IMR-90 (cell line): Measurements from ENCODE around the gene RNF17. TPM values are rescaled to one million over a fixed set of nuclear protein-coding genes. Genes with fewer than 3 reads are reported as not detected.

ENCODE experiments used
- ATAC-seq: fragments of 200-7000 bp; cut with Tn5 transposase; 2 replicates; pipeline ENCODE4 v1.9.1; 2020; ENCODE audit warnings: low read depth, mild to moderate bottlenecking, moderate library complexity
- BruUV-seq: library from RNA; stranded (reverse); fragments of 400-500 nt; replicated peaks from 2 replicates; lab custom pipeline; 2021; lab: Mats Ljungman, UMichigan
- CTCF ChIA-PET: fragments of 300-600 bp; formaldehyde crosslinking; extraction: SDS; loops from one replicate; lab custom pipeline; 2021; ENCODE audit warnings: antibody characterized with exemption; lab: Yijun Ruan, JAX
- POLR2A ChIA-PET: fragments of 300-600 bp; sonication (Branson Sonifier 250); formaldehyde crosslinking; loops from one replicate; lab custom pipeline; 2022; ENCODE audit warnings: antibody characterized with exemption; ENCODE audit not compliant: unreplicated experiment; lab: Charles Lee
- DNase-seq: peaks from one replicate; pipeline ENCODE4 v3.0.0; 2013
- H2AFZ ChIP-seq: replicated peaks from 2 replicates; pipeline ENCODE3; 2013; ENCODE audit warnings: low read length, mild to moderate bottlenecking; ENCODE audit not compliant: poor library complexity
- H2AK5ac ChIP-seq: 2 replicates; pipeline ENCODE4 v1.6.1; 2013; ENCODE audit warnings: low read depth, low read length, inconsistent platforms
- H2AK9ac ChIP-seq: replicated peaks from 2 replicates; pipeline ENCODE3; 2013; ENCODE audit warnings: mild to moderate bottlenecking, low read depth, low read length, moderate library complexity; ENCODE audit not compliant: poor library complexity
- H2BK120ac ChIP-seq: 2 replicates; pipeline ENCODE4 v1.6.1; 2013; ENCODE audit warnings: low read depth, low read length, inconsistent platforms
- H2BK15ac ChIP-seq: 3 replicates; pipeline ENCODE4 v1.6.1; 2013; ENCODE audit warnings: low read depth, low read length, inconsistent platforms
- H2BK20ac ChIP-seq: 2 replicates; pipeline ENCODE4 v1.6.1; 2013; ENCODE audit warnings: low read depth, mild to moderate bottlenecking, inconsistent platforms, low read length, moderate library complexity
- H2BK5ac ChIP-seq: 2 replicates; pipeline ENCODE4 v1.6.1; 2013; ENCODE audit warnings: mild to moderate bottlenecking, low read depth, low read length, inconsistent platforms; ENCODE audit not compliant: poor library complexity, severe bottlenecking
- H3K14ac ChIP-seq: replicated peaks from 2 replicates; pipeline ENCODE4 v1.6.1; 2013; ENCODE audit warnings: low read depth, low read length, inconsistent platforms
- H3K18ac ChIP-seq: 2 replicates; pipeline ENCODE4 v1.6.1; 2013; ENCODE audit warnings: low read depth, low read length, control low read depth
- H3K23ac ChIP-seq: 2 replicates; pipeline ENCODE4 v1.6.1; 2013; ENCODE audit warnings: low read depth, low read length, inconsistent platforms
- H3K27ac ChIP-seq: 2 replicates; pipeline ENCODE4 v1.5.1; 2013; ENCODE audit warnings: mild to moderate bottlenecking, control low read depth, low read length; ENCODE audit not compliant: insufficient read depth
- H3K27me3 ChIP-seq: 2 replicates; pipeline ENCODE4 v1.6.1; 2013; ENCODE audit warnings: low read length; ENCODE audit not compliant: control insufficient read depth, insufficient read depth
- H3K36me3 ChIP-seq: 2 replicates; pipeline ENCODE4 v1.6.1; 2013; ENCODE audit warnings: low read length, mixed read lengths; ENCODE audit not compliant: control insufficient read depth, insufficient read depth
- H3K4ac ChIP-seq: 2 replicates; pipeline ENCODE4 v1.6.1; 2013; ENCODE audit warnings: low read depth, low read length, inconsistent platforms
- H3K4me1 ChIP-seq: 2 replicates; pipeline ENCODE4 v1.6.1; 2013; ENCODE audit warnings: low read length, mixed read lengths; ENCODE audit not compliant: control insufficient read depth, insufficient read depth
- H3K4me2 ChIP-seq: 2 replicates; pipeline ENCODE4 v1.6.1; 2013; ENCODE audit warnings: low read depth, mild to moderate bottlenecking, control low read depth, low read length, moderate library complexity
- H3K4me3 ChIP-seq: 2 replicates; pipeline ENCODE4 v1.5.1; 2013; ENCODE audit warnings: low read depth, mild to moderate bottlenecking, control low read depth, low read length, moderate library complexity; ENCODE audit not compliant: insufficient read depth
- H3K56ac ChIP-seq: 2 replicates; pipeline ENCODE4 v1.6.1; 2013; ENCODE audit warnings: low read length, inconsistent platforms; ENCODE audit not compliant: insufficient read depth; ENCODE audit errors: extremely low read depth
- H3K79me1 ChIP-seq, 2 experiments: 2 replicates each; pipeline ENCODE4 v1.6.1; 2013; ENCODE audit warnings: low read length in 2 of 2, inconsistent platforms in 1 of 2, low read depth in 1 of 2
- H3K9ac ChIP-seq: 2 replicates; pipeline ENCODE4 v1.6.1; 2013; ENCODE audit warnings: low read depth, low read length, control low read depth
- H3K9me1 ChIP-seq: 2 replicates; pipeline ENCODE4 v1.6.1; 2013; ENCODE audit warnings: low read length, inconsistent platforms; ENCODE audit not compliant: insufficient read depth
- H3K9me3 ChIP-seq: 2 replicates; pipeline ENCODE4 v1.6.1; 2013; ENCODE audit warnings: low read length; ENCODE audit not compliant: control insufficient read depth, insufficient read depth
- H4K20me1 ChIP-seq: 2 replicates; pipeline ENCODE4 v1.6.1; 2013; ENCODE audit warnings: low read length, inconsistent platforms; ENCODE audit not compliant: insufficient read depth
- H4K5ac ChIP-seq: 2 replicates; pipeline ENCODE4 v1.6.1; 2013; ENCODE audit warnings: mild to moderate bottlenecking, low read depth, low read length, control low read depth
- H4K8ac ChIP-seq, 2 experiments: 2 replicates each; pipeline ENCODE4 v1.6.1; 2013; ENCODE audit warnings: low read depth in 2 of 2, low read length in 2 of 2, control low read depth in 1 of 2, inconsistent platforms in 1 of 2
- H4K91ac ChIP-seq: 2 replicates; pipeline ENCODE4 v1.6.1; 2013; ENCODE audit warnings: low read depth, low read length, inconsistent platforms; ENCODE audit not compliant: insufficient read depth
- BHLHE40 ChIP-seq: fragments of 150-350 bp; IDR thresholded peaks from 2 replicates; pipeline ENCODE4 v1.6.1; 2016; ENCODE audit warnings: mild to moderate bottlenecking, low read depth, low read length
- CEBPB ChIP-seq: IDR thresholded peaks from 2 replicates; pipeline ENCODE4 v1.6.1; 2012; ENCODE audit warnings: low read depth, low read length, improper control_type of control experiment
- CHD1 ChIP-seq: IDR thresholded peaks from 2 replicates; pipeline ENCODE4 v1.6.1; 2012; ENCODE audit warnings: low read depth, low read length, improper control_type of control experiment
- FOS ChIP-seq: fragments of 150-350 bp; IDR thresholded peaks from 2 replicates; pipeline ENCODE4 v1.6.1; 2016; ENCODE audit warnings: low read depth, low read length
- MAFK ChIP-seq: IDR thresholded peaks from 2 replicates; pipeline ENCODE4 v1.6.1; 2012; ENCODE audit warnings: low read depth, low read length, improper control_type of control experiment
- MAZ ChIP-seq: IDR thresholded peaks from 2 replicates; pipeline ENCODE4 v1.6.1; 2012; ENCODE audit warnings: low read depth, mild to moderate bottlenecking, low read length, improper control_type of control experiment, moderate library complexity, borderline replicate concordance
- MXI1 ChIP-seq: IDR thresholded peaks from 2 replicates; pipeline ENCODE4 v1.6.1; 2012; ENCODE audit warnings: low read depth, mild to moderate bottlenecking, low read length, moderate library complexity, borderline replicate concordance
- NFE2L2 ChIP-seq: fragments of 150-350 bp; IDR thresholded peaks from 2 replicates; pipeline ENCODE4 v1.6.1; 2016; ENCODE audit warnings: low read depth, mild to moderate bottlenecking, low read length
- POLR2A ChIP-seq: IDR thresholded peaks from 2 replicates; pipeline ENCODE4 v1.6.1; 2012; ENCODE audit warnings: mild to moderate bottlenecking, low read depth, low read length
- RAD21 ChIP-seq: IDR thresholded peaks from 2 replicates; pipeline ENCODE4 v1.6.1; 2012; ENCODE audit warnings: low read length, improper control_type of control experiment
- RCOR1 ChIP-seq: IDR thresholded peaks from 2 replicates; pipeline ENCODE4 v1.6.1; 2012; ENCODE audit warnings: mild to moderate bottlenecking, low read length, improper control_type of control experiment; ENCODE audit not compliant: insufficient replicate concordance
- RFX5 ChIP-seq: IDR thresholded peaks from 2 replicates; pipeline ENCODE4 v1.8.0; 2012; ENCODE audit warnings: low read depth, mild to moderate bottlenecking, low read length, moderate library complexity
- SMC3 ChIP-seq: fragments of 150-350 bp; IDR thresholded peaks from 2 replicates; pipeline ENCODE4 v1.6.1; 2016; ENCODE audit warnings: low read depth, mild to moderate bottlenecking, antibody characterized with exemption, low read length, moderate library complexity
- USF2 ChIP-seq: fragments of 150-350 bp; IDR thresholded peaks from 2 replicates; pipeline ENCODE4 v1.6.1; 2017; ENCODE audit warnings: mild to moderate bottlenecking, antibody characterized with exemption, low read length, low read depth
- WGBS, 2 experiments: methylation state at CpG; one replicate each; pipeline versions ENCODE4 v1.1.5 to v1.1.7; 2013; ENCODE audit warnings: missing lambda C conversion rate in 2 of 2; ENCODE audit not compliant: insufficient read length in 1 of 2; ENCODE audit errors: extremely low coverage in 2 of 2; 5-methylcytosine and 5-hydroxymethylcytosine counted together
- dilution Hi-C: fragments of 300-500 bp; cut with HindIII; formaldehyde crosslinking; loops from one replicate; pipeline ENCODE4 v1.14.3; 2018; ENCODE audit warnings: low sequenced_read_pairs; ENCODE audit not compliant: unreplicated experiment
- in situ Hi-C: fragments of 300-500 bp; cut with MboI; formaldehyde crosslinking; loops from 3 replicates; pipeline ENCODE4 v1.14.3; 2019; ENCODE audit warnings: low sequenced_read_pairs, inconsistent platforms, mixed read lengths
- intact Hi-C: fragments of 100-400 bp; cut with micrococcal nuclease; formaldehyde crosslinking; loops from 2 replicates; pipeline ENCODE4 v1.10.0; 2022
- polyA plus RNA-seq, 3 experiments: library from polyadenylated mRNA; depleted of rRNA; stranded (reverse); fragments of >200 nt; gene quantifications; 2 replicates each; pipeline ENCODE4 v1.2.3, GENCODE V29; 2012; ENCODE audit warnings: low replicate concordance in 1 of 3
- total RNA-seq: library from RNA; depleted of rRNA; stranded (reverse); fragments of >200 nt; gene quantifications from 2 replicates; pipeline ENCODE4 v1.2.3, GENCODE V29; 2012
- TF ChIP-seq, protein P1 (sequence below): conservative IDR thresholded peaks from 2 replicates; pipeline ENCODE4 v1.5.1; 2012; ENCODE audit warnings: mild to moderate bottlenecking, low read depth, low read length, improper control_type of control experiment
- TF ChIP-seq, protein P2 (sequence below): fragments of 150-350 bp; IDR thresholded peaks from 2 replicates; pipeline ENCODE4 v1.6.1; 2016; ENCODE audit warnings: low read depth, mild to moderate bottlenecking, low read length, moderate library complexity, borderline replicate concordance

Gene RNF17
- total and polyA plus RNA-seq, 2 of the 4 experiments (the other 2 are of a cell fraction), result 0.03 to 0.18 TPM

GRCh38 chr13:24893863-24894262, 129.9 kb downstream of the RNF17 start:
- Histone ChIP-seq H3K9me1 (0 out of 2 replicates have a peak, but pooled peaks cover 3% of the 10 kb centered on the region), H4K91ac (no peak overlapping the region), H4K8ac (no peak overlapping the region), H3K4me2 (no peak overlapping the region), H3K36me3 (peaks cover 20% of the 10 kb centered on the region), H3K56ac (no peak overlapping the region), H3K4me3 (no peak overlapping the region), H3K9ac (no peak overlapping the region), H3K4ac (no peak overlapping the region), H2BK120ac (no peak overlapping the region), H3K14ac (no peak overlapping the region), H3K4me1 (no peaks in the 10 kb centered on the region), H2BK20ac (no peak overlapping the region), H2BK15ac (no peak overlapping the region), H4K20me1 (no peaks in the 10 kb centered on the region), H4K5ac (no peak overlapping the region), H2AK5ac (no peak overlapping the region), H2AFZ (no peak overlapping the region), H3K9me3 (no peaks in the 10 kb centered on the region), H3K18ac (no peak overlapping the region), H2AK9ac (no peak overlapping the region), H3K79me1 (peaks cover 0 to 3% of the 10 kb centered on the region in 2 experiments; a peak in 1 of 4 replicates), H3K27me3 (no peaks in the 10 kb centered on the region), H3K23ac (no peak overlapping the region), H3K27ac (no peak overlapping the region), H2BK5ac (no peak overlapping the region)
- intact Hi-C loops (no loop called here), dilution Hi-C loops (no loop called here), in situ Hi-C loops (no loop called here)
- no TSS peak for BruUV-seq
- POLR2A ChIA-PET, result no interaction called here
- WGBS, 2 experiments, result 96% methylated on average over 9 of the region's 12 CpGs; no CpG with 5 or more reads in 1 of the 2 experiments
- no peak for DNase-seq
- TF ChIP-seq CEBPB, result no peak
- TF ChIP-seq MXI1, result no peak
- TF ChIP-seq FOS, result no peak
- TF ChIP-seq CHD1, result no peak
- TF ChIP-seq RFX5, result no peak
- no peak for TF ChIP-seq RAD21
- TF ChIP-seq NFE2L2, result no peak
- no peak for TF ChIP-seq MAZ
- no peak for TF ChIP-seq RCOR1
- no peak for TF ChIP-seq BHLHE40
- no peak for TF ChIP-seq SMC3
- TF ChIP-seq POLR2A, result no peak
- TF ChIP-seq, protein P1, sequence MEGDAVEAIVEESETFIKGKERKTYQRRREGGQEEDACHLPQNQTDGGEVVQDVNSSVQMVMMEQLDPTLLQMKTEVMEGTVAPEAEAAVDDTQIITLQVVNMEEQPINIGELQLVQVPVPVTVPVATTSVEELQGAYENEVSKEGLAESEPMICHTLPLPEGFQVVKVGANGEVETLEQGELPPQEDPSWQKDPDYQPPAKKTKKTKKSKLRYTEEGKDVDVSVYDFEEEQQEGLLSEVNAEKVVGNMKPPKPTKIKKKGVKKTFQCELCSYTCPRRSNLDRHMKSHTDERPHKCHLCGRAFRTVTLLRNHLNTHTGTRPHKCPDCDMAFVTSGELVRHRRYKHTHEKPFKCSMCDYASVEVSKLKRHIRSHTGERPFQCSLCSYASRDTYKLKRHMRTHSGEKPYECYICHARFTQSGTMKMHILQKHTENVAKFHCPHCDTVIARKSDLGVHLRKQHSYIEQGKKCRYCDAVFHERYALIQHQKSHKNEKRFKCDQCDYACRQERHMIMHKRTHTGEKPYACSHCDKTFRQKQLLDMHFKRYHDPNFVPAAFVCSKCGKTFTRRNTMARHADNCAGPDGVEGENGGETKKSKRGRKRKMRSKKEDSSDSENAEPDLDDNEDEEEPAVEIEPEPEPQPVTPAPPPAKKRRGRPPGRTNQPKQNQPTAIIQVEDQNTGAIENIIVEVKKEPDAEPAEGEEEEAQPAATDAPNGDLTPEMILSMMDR, result no peak
- no peak for TF ChIP-seq USF2
- no peak for TF ChIP-seq MAFK
- TF ChIP-seq, protein P2, sequence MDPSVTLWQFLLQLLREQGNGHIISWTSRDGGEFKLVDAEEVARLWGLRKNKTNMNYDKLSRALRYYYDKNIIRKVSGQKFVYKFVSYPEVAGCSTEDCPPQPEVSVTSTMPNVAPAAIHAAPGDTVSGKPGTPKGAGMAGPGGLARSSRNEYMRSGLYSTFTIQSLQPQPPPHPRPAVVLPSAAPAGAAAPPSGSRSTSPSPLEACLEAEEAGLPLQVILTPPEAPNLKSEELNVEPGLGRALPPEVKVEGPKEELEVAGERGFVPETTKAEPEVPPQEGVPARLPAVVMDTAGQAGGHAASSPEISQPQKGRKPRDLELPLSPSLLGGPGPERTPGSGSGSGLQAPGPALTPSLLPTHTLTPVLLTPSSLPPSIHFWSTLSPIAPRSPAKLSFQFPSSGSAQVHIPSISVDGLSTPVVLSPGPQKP, result no peak
- ATAC-seq, result no peak
- CTCF ChIA-PET, result no interaction called here
